Lung (tissue), 12 donors: Measurements from ENCODE around the gene INO80B. TPM values are rescaled to one million over a fixed set of nuclear protein-coding genes. Genes with fewer than 3 reads are reported as not detected.
A peak's percentile ranks its signal among the peaks of the same experiment; 100 is the strongest.

Experiments
- ATAC-seq: fragments of 200-7000 bp; cut with Tn5 transposase; one replicate; pipeline ENCODE4 v1.9.1; 2020; ENCODE audit warnings: moderate number of reproducible peaks; ENCODE audit not compliant: insufficient read depth, low FRiP score
- DNase-seq, 3 donors: peaks; one replicate each; pipeline ENCODE4 v3.0.0-alpha.2; 2013 to 2017
- H3K27ac ChIP-seq, 2 donors: one replicate each; pipeline ENCODE4 v1.5.1; 2013; ENCODE audit warnings: mild to moderate bottlenecking in 2 of 2, moderate library complexity in 2 of 2, control low read depth in 1 of 2, inconsistent platforms in 1 of 2, low read depth in 1 of 2, low read length in 1 of 2
- H3K27me3 ChIP-seq, 3 donors: one replicate each; pipeline ENCODE4 v1.5.1; 2013; ENCODE audit warnings: low read length in 2 of 3; ENCODE audit not compliant: control insufficient read depth in 3 of 3, insufficient read depth in 3 of 3
- H3K36me3 ChIP-seq, 4 donors: one replicate each; pipeline ENCODE4 v1.5.1; 2013; ENCODE audit warnings: low read length in 4 of 4, mild to moderate bottlenecking in 1 of 4, moderate library complexity in 1 of 4; ENCODE audit not compliant: control insufficient read depth in 4 of 4, insufficient read depth in 4 of 4
- H3K4me1 ChIP-seq, 5 donors: one replicate each; pipeline ENCODE4 v1.5.1; 2013; ENCODE audit warnings: low read length in 5 of 5, mild to moderate bottlenecking in 2 of 5, moderate library complexity in 1 of 5; ENCODE audit not compliant: control insufficient read depth in 5 of 5, insufficient read depth in 5 of 5
- H3K4me3 ChIP-seq: one replicate; pipeline ENCODE4 v1.5.1; 2013; ENCODE audit warnings: mild to moderate bottlenecking, control low read depth, moderate library complexity
- H3K9ac ChIP-seq, 2 donors: one replicate each; pipeline ENCODE4 v1.5.1; 2013; ENCODE audit warnings: low read length in 2 of 2, control low read depth in 1 of 2; ENCODE audit not compliant: insufficient read depth in 1 of 2
- H3K9me3 ChIP-seq, 4 donors: one replicate each; pipeline ENCODE4 v1.5.1; 2013; ENCODE audit warnings: low read length in 3 of 4, mild to moderate bottlenecking in 1 of 4, moderate library complexity in 1 of 4; ENCODE audit not compliant: control insufficient read depth in 4 of 4, insufficient read depth in 3 of 4
- CTCF ChIP-seq: IDR thresholded peaks from 2 replicates; pipeline ENCODE4 v1.5.1; 2012; ENCODE audit warnings: mild to moderate bottlenecking; ENCODE audit errors: control extremely low read depth, extremely low read depth
- WGBS, 2 donors: extraction: QIAGEN DNeasy Blood & Tissue Kit; methylation state at CpG; one replicate each; pipeline ENCODE4 v1.1.7; 2013; 5-methylcytosine and 5-hydroxymethylcytosine counted together
- polyA plus RNA-seq, 2 donors: library from polyadenylated mRNA; stranded (reverse); fragments of 200-250 nt; gene quantifications; one replicate each; pipeline ENCODE4 v1.2.1, GENCODE V29; 2013
- total RNA-seq, 2 donors: library from RNA; depleted of rRNA in 1 of 2; stranded (reverse); fragments of >200 nt in 1 of 2; gene quantifications; one replicate each; pipeline ENCODE4 v1.2.1, GENCODE V29; 2014 to 2021
- donor health status: control.
- donor health status: control.
- donor health status: Bipolar disorder and iron deficiency.
- donor health status: healthy.
- donor health status: DM: yes; HTN: yes; CAD: no.

Gene INO80B
- total and polyA plus RNA-seq, 4 donors = 22.7 to 72.3 (median 36.9) TPM

- Histone ChIP-seq H3K9ac (no peak within 1 kb of the TSS), H3K27me3 (peaks cover 0 to 80% (median 65%) of the 10 kb centered on the region in 3 donors), H3K4me1 (peaks cover 0 to 35% (median 14%) of the 10 kb centered on the region in 5 donors), H3K27ac (no peak within 1 kb of the TSS), H3K4me3 (no peak within 1 kb of the TSS), H3K36me3 (peaks cover 0 to under 1% (median 0%) of the 10 kb centered on the region in 4 donors), H3K9me3 (peaks cover 0 to 2% (median 0%) of the 10 kb centered on the region in 4 donors)
- WGBS, 2 donors = 3 to 8% methylated on average over 62 to 65 of the region's 65 CpGs
- ATAC-seq (no peak), DNase-seq (peak in 2 of 3 donors; percentile 16 to 22)
- TF ChIP-seq CTCF = no peak
Measured at GRCh38 chr2:74499267-74499939, 44.5 kb downstream of the INO80B start, which contains the start of gene LBX2. LBX2 (minus strand) TSS chr2:74499603; CDS start chr2:74499537, 66 bp downstream.

GRCh38 chr2:74499940-74500577 is 45.2 kb downstream of the INO80B start:
- Histone ChIP-seq H3K27me3 (peaks cover 0 to 86% (median 69%) of the 10 kb centered on the region in 3 donors), H3K4me3 (no peak overlapping the region)
- no peak for DNase-seq

DNA sequence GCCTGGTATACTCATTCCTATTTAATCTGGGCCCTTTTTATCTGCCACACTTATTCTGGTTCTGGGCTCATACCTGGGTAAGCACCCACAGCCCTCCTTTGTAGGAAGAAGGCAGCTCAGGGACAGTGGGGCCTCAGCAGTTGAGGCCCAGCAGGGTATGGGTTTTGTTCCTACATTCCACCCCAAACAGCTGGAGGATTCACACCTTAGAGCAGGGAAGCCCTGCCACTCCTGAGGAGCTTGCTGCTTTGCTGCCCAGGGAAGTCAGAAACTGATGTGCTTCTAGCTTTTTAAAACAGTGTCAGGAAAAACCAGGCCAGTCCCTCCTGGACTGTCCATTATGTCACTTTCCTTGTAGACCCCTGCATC is 45.7 kb downstream of the INO80B start:
- DNase-seq (no peak), ATAC-seq (no peak)
- Histone ChIP-seq H3K4me1 (peaks cover 0 to 35% (median 14%) of the 10 kb centered on the region in 5 donors), H3K9ac (no peak overlapping the region), H3K27me3 (peaks cover 0 to 90% (median 74%) of the 10 kb centered on the region in 3 donors), H3K4me3 (no peak overlapping the region), H3K36me3 (peaks cover 0 to 8% (median 4%) of the 10 kb centered on the region in 4 donors), H3K9me3 (peaks cover 0 to 2% (median 0%) of the 10 kb centered on the region in 4 donors), H3K27ac (no peak overlapping the region)
- TF ChIP-seq CTCF = no peak

More at GRCh38 chr2:74499940-74500577, 45.2 kb downstream of the INO80B start:
- no peak for ATAC-seq
- Histone ChIP-seq H3K4me1 (peaks cover 0 to 35% (median 14%) of the 10 kb centered on the region in 5 donors), H3K9ac (no peak overlapping the region), H3K36me3 (peaks cover 0 to 3% (median 0%) of the 10 kb centered on the region in 4 donors), H3K27ac (no peak overlapping the region), H3K9me3 (peaks cover 0 to 2% (median 0%) of the 10 kb centered on the region in 4 donors)
- whole genome bisulfite sequencing, 2 donors = 45 to 62% methylated on average over 15 of the region's 15 CpGs
- TF ChIP-seq CTCF = no peak
